Activated CD4-positive, alpha-beta T cell treated with anti-CD3 and anti-CD28 coated beads for 36 hours (primary cell): ENCODE results near the gene CLSTN2. TPM values are rescaled to one million over a fixed set of nuclear protein-coding genes. Genes with fewer than 3 reads are reported as not detected.

ENCODE experiments used
- ATAC-seq: fragments of 200-7000 bp; cut with Tn5 transposase; one replicate; pipeline ENCODE4 v1.10.0; 2021; ENCODE audit warnings: mild to moderate bottlenecking, moderate library complexity
- CTCF ChIA-PET: fragments of 350-600 bp; sonication (Branson Sonifier 250); formaldehyde crosslinking; loops from one replicate; lab custom pipeline; 2021; ENCODE audit warnings: antibody characterized with exemption; lab: Charles Lee
- POLR2A ChIA-PET: fragments of 350-600 bp; sonication (Branson Sonifier 250); formaldehyde crosslinking; loops from one replicate; lab custom pipeline; 2021; ENCODE audit warnings: antibody characterized with exemption, inconsistent platforms; lab: Charles Lee
- DNase-seq: peaks from one replicate; pipeline ENCODE4 v3.0.0-alpha.2; 2020
- H3K27ac Mint-ChIP-seq: one replicate; pipeline ENCODE4 v1.8.0; 2021; ENCODE audit warnings: mixed read lengths
- H3K27me3 Mint-ChIP-seq: one replicate; pipeline ENCODE4 v1.8.0; 2021; ENCODE audit warnings: mixed read lengths
- H3K36me3 Mint-ChIP-seq: one replicate; pipeline ENCODE4 v1.8.0; 2021; ENCODE audit warnings: low read depth, mixed read lengths
- H3K4me1 Mint-ChIP-seq: one replicate; pipeline ENCODE4 v1.8.0; 2021; ENCODE audit warnings: mixed read lengths
- H3K4me3 Mint-ChIP-seq: one replicate; pipeline ENCODE4 v1.8.0; 2021; ENCODE audit warnings: mild to moderate bottlenecking, moderate library complexity, mixed read lengths
- H3K9me3 Mint-ChIP-seq: one replicate; pipeline ENCODE4 v1.8.0; 2021; ENCODE audit warnings: low read depth, mixed read lengths
- intact Hi-C, 2 experiments: fragments of 100-400 bp; cut with DNase I in 1 of 2; cut with micrococcal nuclease in 1 of 2; formaldehyde crosslinking; loops; one replicate each; pipeline versions ENCODE4 v1.14.2 to v1.15.1; 2022 to 2024; cut with DNase I, micrococcal nuclease
- total RNA-seq, 2 experiments: library from RNA; stranded (reverse); gene quantifications; one replicate each; pipeline ENCODE4 v1.2.3, GENCODE V29; 2021

CLSTN2 gene
- total RNA-seq = not detected

- Mint-ChIP-seq H3K27ac (no peak within 1 kb of the TSS), H3K9me3 (peaks cover 2% of the 10 kb centered on the region), H3K27me3 (peaks cover 45% of the 10 kb centered on the region), H3K4me1 (peaks cover 9% of the 10 kb centered on the region), H3K4me3 (no peak within 1 kb of the TSS), H3K36me3 (no peaks in the 10 kb centered on the region)
- DNase-seq (peak; percentile 69), ATAC-seq (peak; percentile 70)
- POLR2A ChIA-PET = no interaction called here
- intact Hi-C loops = loop anchor here (2.0 to 10.0 kb wide), 2 partner anchors 508 to 510 kb away; no protein-coding TSS in a partner anchor
- CTCF ChIA-PET = no interaction called here
Observed at GRCh38 chr3:139935016-139935865, at the start of gene CLSTN2. TSS of gene CLSTN2 (plus strand) at chr3:139935185.

GRCh38 chr3:139887431-139887830 is 47.6 kb upstream of the CLSTN2 start:
- POLR2A ChIA-PET = no interaction called here

GRCh38 chr3:139888561-139889140 is 46.3 kb upstream of the CLSTN2 start:
- ChIA-PET POLR2A (no interaction called here), CTCF (no interaction called here)
- no peaks in the 10 kb centered on the region for H3K4me1 Mint-ChIP-seq

More at GRCh38 chr3:139887431-139887830, 47.6 kb upstream of the CLSTN2 start:
- intact Hi-C loops = no loop called here
- Mint-ChIP-seq H3K27ac (no peak overlapping the region), H3K4me1 (no peaks in the 10 kb centered on the region), H3K36me3 (no peaks in the 10 kb centered on the region), H3K27me3 (peaks cover 4% of the 10 kb centered on the region), H3K9me3 (peaks cover 7% of the 10 kb centered on the region), H3K4me3 (no peak overlapping the region)
- ATAC-seq = no peak
- CTCF ChIA-PET = no interaction called here
- no peak for DNase-seq

GRCh38 chr3:139893267-139893962 is 41.6 kb upstream of the CLSTN2 start:
- H3K36me3 Mint-ChIP-seq = no peaks in the 10 kb centered on the region
- ChIA-PET CTCF (no interaction called here), POLR2A (no interaction called here)
- H3K4me3 Mint-ChIP-seq = no peak overlapping the region
- no peak overlapping the region for H3K27ac Mint-ChIP-seq
- DNase-seq = no peak
- intact Hi-C loops = no loop called here
- ATAC-seq = no peak
- no peaks in the 10 kb centered on the region for H3K9me3 Mint-ChIP-seq
- H3K27me3 Mint-ChIP-seq = peaks cover 2% of the 10 kb centered on the region
- H3K4me1 Mint-ChIP-seq = no peaks in the 10 kb centered on the region

More at GRCh38 chr3:139888561-139889140, 46.3 kb upstream of the CLSTN2 start:
- no peaks in the 10 kb centered on the region for H3K36me3 Mint-ChIP-seq
- intact Hi-C loops = no loop called here
- H3K27me3 Mint-ChIP-seq = peaks cover 2% of the 10 kb centered on the region
- no peak for DNase-seq
- ATAC-seq = no peak
- no peak overlapping the region for H3K27ac Mint-ChIP-seq
- H3K9me3 Mint-ChIP-seq = peaks cover 5% of the 10 kb centered on the region
- no peak overlapping the region for H3K4me3 Mint-ChIP-seq

GRCh38 chr3:139893963-139894642 is 40.9 kb upstream of the CLSTN2 start:
- H3K27ac Mint-ChIP-seq = no peak overlapping the region
- DNase-seq = no peak
- ChIA-PET POLR2A (no interaction called here), CTCF (no interaction called here)
- intact Hi-C loops = no loop called here
- no peak for ATAC-seq
- H3K9me3 Mint-ChIP-seq = no peaks in the 10 kb centered on the region
- no peak overlapping the region for H3K4me3 Mint-ChIP-seq
- H3K4me1 Mint-ChIP-seq = no peaks in the 10 kb centered on the region
- peaks cover 2% of the 10 kb centered on the region for H3K27me3 Mint-ChIP-seq
- H3K36me3 Mint-ChIP-seq = no peaks in the 10 kb centered on the region

GRCh38 chr3:139894643-139894989 is 40.4 kb upstream of the CLSTN2 start:
- DNase-seq = no peak
- Mint-ChIP-seq H3K4me3 (no peak overlapping the region), H3K27me3 (peaks cover 2% of the 10 kb centered on the region), H3K9me3 (no peaks in the 10 kb centered on the region), H3K27ac (no peak overlapping the region), H3K36me3 (no peaks in the 10 kb centered on the region), H3K4me1 (no peaks in the 10 kb centered on the region)
- ChIA-PET CTCF (interaction anchor here (0.7 kb wide), 1 partner anchor 84 kb away, joined by 3 read pairs; no protein-coding TSS in a partner anchor), POLR2A (no interaction called here)
- ATAC-seq = no peak
- intact Hi-C loops = no loop called here

GRCh38 chr3:139897759-139898158 is 37.2 kb upstream of the CLSTN2 start:
- intact Hi-C loops = no loop called here
- H3K27me3 Mint-ChIP-seq = peaks cover 3% of the 10 kb centered on the region
- DNase-seq (no peak), ATAC-seq (no peak)
- CTCF ChIA-PET = interaction anchor here (0.6 to 0.8 kb wide), 2 partner anchors 11 to 32 kb away, joined by 3 to 5 read pairs; no protein-coding TSS in a partner anchor
- no peaks in the 10 kb centered on the region for H3K9me3 Mint-ChIP-seq
- POLR2A ChIA-PET = no interaction called here
- H3K4me1 Mint-ChIP-seq = no peaks in the 10 kb centered on the region
- no peaks in the 10 kb centered on the region for H3K36me3 Mint-ChIP-seq
- H3K4me3 Mint-ChIP-seq = no peak overlapping the region
- H3K27ac Mint-ChIP-seq = no peak overlapping the region

GRCh38 chr3:139906418-139906817 is 28.6 kb upstream of the CLSTN2 start:
- Mint-ChIP-seq H3K4me3 (no peak overlapping the region), H3K36me3 (no peaks in the 10 kb centered on the region), H3K9me3 (no peaks in the 10 kb centered on the region), H3K27ac (no peak overlapping the region), H3K4me1 (no peaks in the 10 kb centered on the region), H3K27me3 (peaks cover 2% of the 10 kb centered on the region)
- ChIA-PET POLR2A (no interaction called here), CTCF (no interaction called here)
- DNase-seq (no peak), ATAC-seq (no peak)
- intact Hi-C loops = no loop called here

- POLR2A ChIA-PET = no interaction called here
- peaks cover 2% of the 10 kb centered on the region for H3K9me3 Mint-ChIP-seq
- ATAC-seq = no peak
Observed at GRCh38 chr3:139909811-139910210, 25.2 kb upstream of the CLSTN2 start.

GRCh38 chr3:139916271-139916670 is 18.7 kb upstream of the CLSTN2 start:
- Mint-ChIP-seq H3K9me3 (peaks cover 2% of the 10 kb centered on the region), H3K4me3 (no peak overlapping the region), H3K4me1 (no peaks in the 10 kb centered on the region), H3K27ac (no peak overlapping the region), H3K27me3 (no peaks in the 10 kb centered on the region), H3K36me3 (no peaks in the 10 kb centered on the region)
- ChIA-PET CTCF (no interaction called here), POLR2A (no interaction called here)
- ATAC-seq (no peak), DNase-seq (no peak)
- intact Hi-C loops = no loop called here

More at GRCh38 chr3:139909811-139910210, 25.2 kb upstream of the CLSTN2 start:
- CTCF ChIA-PET = no interaction called here
- H3K4me3 Mint-ChIP-seq = no peak overlapping the region
- no peaks in the 10 kb centered on the region for H3K4me1 Mint-ChIP-seq
- DNase-seq = no peak
- H3K27ac Mint-ChIP-seq = no peak overlapping the region
- intact Hi-C loops = no loop called here
- no peaks in the 10 kb centered on the region for H3K27me3 Mint-ChIP-seq
- no peaks in the 10 kb centered on the region for H3K36me3 Mint-ChIP-seq

GRCh38 chr3:139917226-139917785 is 17.7 kb upstream of the CLSTN2 start:
- Mint-ChIP-seq H3K36me3 (no peaks in the 10 kb centered on the region), H3K4me3 (no peak overlapping the region), H3K4me1 (no peaks in the 10 kb centered on the region), H3K27me3 (no peaks in the 10 kb centered on the region), H3K27ac (no peak overlapping the region), H3K9me3 (no peaks in the 10 kb centered on the region)
- POLR2A ChIA-PET = no interaction called here
- ATAC-seq (no peak), DNase-seq (no peak)
- CTCF ChIA-PET = no interaction called here
- intact Hi-C loops = no loop called here
